Gastrocnemius medialis (tissue), 4 donors: Measurements from ENCODE around the gene NT5DC3. TPM values are rescaled to one million over a fixed set of nuclear protein-coding genes. Genes with fewer than 3 reads are reported as not detected.

Experiments used
- ATAC-seq, 2 donors: fragments of 150-250 bp; one replicate each; pipeline ENCODE4 v1.9.1; 2016
- DNase-seq, 2 donors: peaks; one replicate each; pipeline ENCODE4 v3.0.0-alpha.2; 2019
- H3K27ac ChIP-seq, 4 donors: fragments of 200-600 bp; sonication (generic); 1 replicate in 1 of 4; 2 replicates in 3 of 4; pipeline ENCODE4 v1.5.1; 2016 to 2018; ENCODE audit warnings: mild to moderate bottlenecking in 2 of 4, moderate library complexity in 1 of 4
- H3K27me3 ChIP-seq, 3 donors: fragments of 200-600 bp; sonication (generic) in 2 of 3; 1 replicate in 1 of 3; 2 replicates in 2 of 3; pipeline versions ENCODE4 v1.5.1 to v1.6.0; 2016 to 2019; ENCODE audit warnings: mild to moderate bottlenecking in 1 of 3, moderate library complexity in 1 of 3
- H3K36me3 ChIP-seq, 2 donors: fragments of 200-600 bp; sonication (generic) in 1 of 2; one replicate each; pipeline ENCODE4 v1.5.1; 2017 to 2018
- H3K4me1 ChIP-seq, 2 donors: fragments of 200-600 bp; sonication (generic) in 1 of 2; one replicate each; pipeline ENCODE4 v1.5.1; 2016 to 2017; ENCODE audit warnings: mild to moderate bottlenecking in 2 of 2
- H3K4me3 ChIP-seq, 4 donors: fragments of 200-600 bp; sonication (generic) in 3 of 4; 1 replicate in 1 of 4; 2 replicates in 3 of 4; pipeline ENCODE4 v1.5.1; 2016 to 2019; ENCODE audit warnings: mild to moderate bottlenecking in 2 of 4
- H3K9me3 ChIP-seq, 3 donors: fragments of 200-600 bp; sonication (generic) in 2 of 3; 1 replicate in 1 of 3; 2 replicates in 2 of 3; pipeline ENCODE4 v1.5.1; 2016 to 2019
- POLR2A ChIP-seq, 2 donors: fragments of 450-650 bp; IDR thresholded peaks; one replicate each; pipeline ENCODE4 v1.6.1; 2017; ENCODE audit warnings: antibody characterized with exemption in 2 of 2, mild to moderate bottlenecking in 2 of 2, moderate library complexity in 2 of 2
- in situ Hi-C, 4 donors: fragments of 200-750 bp; cut with MboI; loops; one replicate each; pipeline versions ENCODE4 v1.15.0 to v1.8.0; 2017; ENCODE audit warnings: low sequenced_read_pairs in 4 of 4
- intact Hi-C: fragments of 100-400 bp; cut with DNase I; formaldehyde crosslinking; loops from one replicate; pipeline ENCODE4 v1.15.1; 2023; ENCODE audit warnings: low total_unique reads
- total RNA-seq, 4 donors: library from RNA; depleted of rRNA; stranded (reverse); fragments of >200 nt; gene quantifications; one replicate each; pipeline versions ENCODE4 v1.1.0 to v1.2.3, GENCODE V29; 2016
- TF ChIP-seq, protein P1 (sequence below), 5 experiments: fragments of 450-650 bp in 3 of 5; fragments of 200-600 bp in 2 of 5; sonication (generic) in 2 of 5; IDR thresholded peaks in 4 of 5; conservative IDR thresholded peaks in 1 of 5; 1 replicate in 4 of 5; 2 replicates in 1 of 5; pipeline ENCODE4 v1.5.1; 2016 to 2019; ENCODE audit warnings: antibody characterized with exemption in 5 of 5, mild to moderate bottlenecking in 3 of 5, moderate library complexity in 3 of 5

The NT5DC3 gene
- total RNA-seq, 4 donors from 2014 or later = 8.8 to 18.7 (median 13.9) TPM

GRCh38 chr12:103757248-103757647 is 83.8 kb downstream of the NT5DC3 start:
- Histone ChIP-seq H3K27ac (no peak overlapping the region), H3K27me3 (no peaks in the 10 kb centered on the region), H3K4me3 (no peak overlapping the region), H3K36me3 (no peaks in the 10 kb centered on the region), H3K9me3 (no peaks in the 10 kb centered on the region), H3K4me1 (peaks cover 5 to 7% of the 10 kb centered on the region in 2 donors)
- no peak for TF ChIP-seq POLR2A (IDR thresholded peaks at IDR 0.05)
- TF ChIP-seq, protein P1, sequence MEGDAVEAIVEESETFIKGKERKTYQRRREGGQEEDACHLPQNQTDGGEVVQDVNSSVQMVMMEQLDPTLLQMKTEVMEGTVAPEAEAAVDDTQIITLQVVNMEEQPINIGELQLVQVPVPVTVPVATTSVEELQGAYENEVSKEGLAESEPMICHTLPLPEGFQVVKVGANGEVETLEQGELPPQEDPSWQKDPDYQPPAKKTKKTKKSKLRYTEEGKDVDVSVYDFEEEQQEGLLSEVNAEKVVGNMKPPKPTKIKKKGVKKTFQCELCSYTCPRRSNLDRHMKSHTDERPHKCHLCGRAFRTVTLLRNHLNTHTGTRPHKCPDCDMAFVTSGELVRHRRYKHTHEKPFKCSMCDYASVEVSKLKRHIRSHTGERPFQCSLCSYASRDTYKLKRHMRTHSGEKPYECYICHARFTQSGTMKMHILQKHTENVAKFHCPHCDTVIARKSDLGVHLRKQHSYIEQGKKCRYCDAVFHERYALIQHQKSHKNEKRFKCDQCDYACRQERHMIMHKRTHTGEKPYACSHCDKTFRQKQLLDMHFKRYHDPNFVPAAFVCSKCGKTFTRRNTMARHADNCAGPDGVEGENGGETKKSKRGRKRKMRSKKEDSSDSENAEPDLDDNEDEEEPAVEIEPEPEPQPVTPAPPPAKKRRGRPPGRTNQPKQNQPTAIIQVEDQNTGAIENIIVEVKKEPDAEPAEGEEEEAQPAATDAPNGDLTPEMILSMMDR (IDR thresholded peaks at IDR 0.05 in 4 of 5, conservative IDR thresholded peaks at IDR 0.05 in 1 of 5) = no peak
- no peak for ATAC-seq
- DNase-seq = no peak
- in situ Hi-C loops (no loop called here), intact Hi-C loops (no loop called here)

- Histone ChIP-seq H3K36me3 (no peaks in the 10 kb centered on the region), H3K27me3 (no peaks in the 10 kb centered on the region), H3K4me1 (peaks cover 5 to 7% of the 10 kb centered on the region in 2 donors), H3K9me3 (no peaks in the 10 kb centered on the region), H3K4me3 (no peak overlapping the region), H3K27ac (no peak overlapping the region)
- intact Hi-C loops = no loop called here
- TF ChIP-seq, protein P1 (IDR thresholded peaks at IDR 0.05 in 4 of 5, conservative IDR thresholded peaks at IDR 0.05 in 1 of 5) = no peak
- no peak for TF ChIP-seq POLR2A (IDR thresholded peaks at IDR 0.05)
- ATAC-seq (no peak), DNase-seq (no peak)
- in situ Hi-C loops = no loop called here
Measured at GRCh38 chr12:103756443-103756842, 84.6 kb downstream of the NT5DC3 start.

DNA sequence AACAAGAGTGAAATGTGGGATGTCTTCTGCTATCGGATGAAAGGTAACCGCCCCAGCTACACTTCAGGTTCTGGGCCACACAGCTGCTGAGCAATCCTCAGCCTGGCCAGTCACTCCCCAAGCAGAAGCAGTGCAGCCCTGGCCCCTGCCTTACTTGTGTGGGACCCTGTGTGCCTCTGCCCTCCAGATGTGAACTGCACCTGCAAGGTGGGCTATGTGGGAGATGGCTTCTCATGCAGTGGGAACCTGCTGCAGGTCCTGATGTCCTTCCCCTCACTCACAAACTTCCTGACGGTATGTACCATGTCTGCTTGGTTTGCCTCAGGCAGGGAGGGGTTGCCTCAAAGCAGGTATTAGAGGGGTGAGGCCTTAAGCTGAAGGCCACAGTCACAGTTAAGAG is 85.6 kb downstream of the NT5DC3 start:
- in situ Hi-C loops = no loop called here
- intact Hi-C loops = no loop called here
- H3K27ac ChIP-seq = no peak overlapping the region
- H3K4me1 ChIP-seq = peaks cover 5 to 7% of the 10 kb centered on the region in 2 donors
- ATAC-seq (no peak), DNase-seq (no peak)
- H3K9me3 ChIP-seq = no peaks in the 10 kb centered on the region
- H3K4me3 ChIP-seq = no peak overlapping the region
- no peaks in the 10 kb centered on the region for H3K36me3 ChIP-seq
- H3K27me3 ChIP-seq = no peaks in the 10 kb centered on the region
- TF ChIP-seq, protein P1 (IDR thresholded peaks at IDR 0.05 in 4 of 5, conservative IDR thresholded peaks at IDR 0.05 in 1 of 5) = no peak
- TF ChIP-seq POLR2A (IDR thresholded peaks at IDR 0.05) = no peak

- in situ Hi-C loops = no loop called here
- no peaks in the 10 kb centered on the region for H3K27me3 ChIP-seq
- intact Hi-C loops = no loop called here
- no peaks in the 10 kb centered on the region for H3K9me3 ChIP-seq
- TF ChIP-seq POLR2A (IDR thresholded peaks at IDR 0.05) = no peak
- TF ChIP-seq, protein P1 (IDR thresholded peaks at IDR 0.05 in 4 of 5, conservative IDR thresholded peaks at IDR 0.05 in 1 of 5) = no peak
- DNase-seq = no peak
- no peaks in the 10 kb centered on the region for H3K36me3 ChIP-seq
- H3K4me3 ChIP-seq = no peak overlapping the region
- ATAC-seq = no peak
- no peaks in the 10 kb centered on the region for H3K4me1 ChIP-seq
- no peak overlapping the region for H3K27ac ChIP-seq
Measured at GRCh38 chr12:103751600-103751999, 89.4 kb downstream of the NT5DC3 start.

- in situ Hi-C loops = no loop called here
Measured at GRCh38 chr12:103751171-103751570, 89.9 kb downstream of the NT5DC3 start.

More at GRCh38 chr12:103751171-103751570, 89.9 kb downstream of the NT5DC3 start:
- H3K27me3 ChIP-seq = no peaks in the 10 kb centered on the region
- H3K36me3 ChIP-seq = no peaks in the 10 kb centered on the region
- intact Hi-C loops = no loop called here
- no peaks in the 10 kb centered on the region for H3K9me3 ChIP-seq
- no peak for ATAC-seq
- TF ChIP-seq POLR2A (IDR thresholded peaks at IDR 0.05) = no peak
- TF ChIP-seq, protein P1 (IDR thresholded peaks at IDR 0.05 in 4 of 5, conservative IDR thresholded peaks at IDR 0.05 in 1 of 5) = no peak
- no peak for DNase-seq
- no peak overlapping the region for H3K4me3 ChIP-seq
- no peak overlapping the region for H3K27ac ChIP-seq
- H3K4me1 ChIP-seq = no peaks in the 10 kb centered on the region
